Stimulated activated naive CD8-positive, alpha-beta T cell treated with anti-CD3 and anti-CD28 coated beads, Interleukin-15, Interleukin-2, amounts not matched to agents 100 U/mL and 50 U/mL, for 24 hours (primary cell): ENCODE data around the gene MAN2A1.
"Not testable (repeated sequence)": the region's sequence is repeated elsewhere in the genome, so short reads cannot be mapped to it uniquely, and the experiment has no call there.

ENCODE experiments used
- ATAC-seq: fragments of 150-1000 bp; cut with Tn5 transposase; one replicate; pipeline ENCODE4 v1.10.0; 2021
- DNase-seq: peaks from one replicate; pipeline ENCODE4 v3.0.0; 2021

The MAN2A1 gene

DNA sequence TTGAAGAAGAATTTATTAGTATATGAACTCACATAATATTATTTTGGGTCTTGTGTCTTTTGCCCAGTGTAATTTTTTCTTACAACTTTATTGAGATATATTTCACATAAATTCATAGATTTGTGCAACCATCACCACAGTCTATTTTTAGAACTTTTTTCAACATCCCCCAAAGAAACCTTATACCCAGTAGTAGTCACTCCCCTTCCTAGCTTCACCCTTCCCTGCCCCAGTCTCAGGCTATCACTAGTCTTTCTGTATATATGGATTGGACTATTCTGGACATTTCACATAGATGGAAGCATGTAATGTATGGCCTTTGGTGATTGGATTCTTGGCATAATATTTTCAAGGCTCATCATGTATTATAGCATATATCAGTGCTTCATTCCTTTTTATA is 67.8 kb downstream of the MAN2A1 start:
- DNase-seq = no peak
- no peak for ATAC-seq

DNA sequence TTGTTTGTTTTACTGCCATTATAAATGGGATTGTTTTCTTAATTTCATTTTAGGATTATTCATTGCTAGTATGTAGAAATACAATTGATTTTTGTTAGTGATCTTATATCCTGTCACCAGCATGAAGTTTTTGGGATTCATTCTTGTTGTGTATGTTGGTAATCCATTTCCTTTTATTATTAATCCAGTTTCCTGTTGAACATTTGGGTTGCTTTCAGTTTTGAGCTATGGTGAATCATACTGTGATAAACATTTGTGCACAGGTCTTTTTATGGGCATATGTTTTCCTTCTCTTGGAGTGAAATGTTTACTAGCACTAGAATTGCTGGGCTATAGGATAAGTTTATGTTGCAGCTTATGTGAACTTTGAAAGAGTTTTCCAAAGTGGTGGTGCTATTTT is 69.6 kb downstream of the MAN2A1 start:
- no peak for ATAC-seq
- no peak for DNase-seq

DNA sequence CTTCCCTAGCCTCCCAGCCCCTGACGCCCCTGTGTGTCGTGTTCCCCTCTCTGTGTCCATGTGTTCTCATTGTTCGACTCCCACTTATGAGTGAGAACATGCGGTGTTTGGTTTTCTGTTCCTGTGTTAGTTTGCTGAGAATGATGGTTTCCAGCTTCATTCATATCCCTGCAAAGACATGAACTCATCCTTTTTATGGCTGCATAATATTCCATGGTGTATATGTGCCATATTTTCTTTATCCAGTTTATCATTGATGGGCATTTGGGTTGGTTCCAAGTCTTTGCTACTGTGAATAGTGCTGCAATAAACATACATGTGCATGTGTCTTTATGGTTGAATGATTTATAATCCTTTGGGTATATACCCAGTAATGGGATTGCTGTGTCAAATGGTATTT is 70.4 kb downstream of the MAN2A1 start:
- not testable (repeated sequence) for ATAC-seq, DNase-seq

DNA sequence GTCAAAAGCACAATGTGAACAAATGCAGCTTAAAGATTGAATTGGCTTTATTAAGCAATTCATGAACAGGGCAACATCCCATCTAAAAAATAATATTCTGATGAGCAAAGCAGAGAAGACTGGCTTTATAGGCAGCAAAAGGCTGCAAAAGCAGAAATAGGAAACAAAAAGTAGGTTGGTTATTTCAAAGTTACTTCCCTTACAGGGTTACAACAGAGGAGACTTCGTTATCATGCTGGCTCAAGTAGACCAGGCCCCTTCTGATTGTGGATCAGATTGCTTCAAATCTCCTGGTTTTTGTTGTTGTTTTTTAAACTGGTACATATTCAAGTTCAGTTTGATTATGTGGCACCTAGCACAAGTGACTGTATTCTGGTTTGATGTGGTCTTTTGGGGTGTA is 73.1 kb downstream of the MAN2A1 start:
- ATAC-seq (no peak), DNase-seq (no peak)

DNA sequence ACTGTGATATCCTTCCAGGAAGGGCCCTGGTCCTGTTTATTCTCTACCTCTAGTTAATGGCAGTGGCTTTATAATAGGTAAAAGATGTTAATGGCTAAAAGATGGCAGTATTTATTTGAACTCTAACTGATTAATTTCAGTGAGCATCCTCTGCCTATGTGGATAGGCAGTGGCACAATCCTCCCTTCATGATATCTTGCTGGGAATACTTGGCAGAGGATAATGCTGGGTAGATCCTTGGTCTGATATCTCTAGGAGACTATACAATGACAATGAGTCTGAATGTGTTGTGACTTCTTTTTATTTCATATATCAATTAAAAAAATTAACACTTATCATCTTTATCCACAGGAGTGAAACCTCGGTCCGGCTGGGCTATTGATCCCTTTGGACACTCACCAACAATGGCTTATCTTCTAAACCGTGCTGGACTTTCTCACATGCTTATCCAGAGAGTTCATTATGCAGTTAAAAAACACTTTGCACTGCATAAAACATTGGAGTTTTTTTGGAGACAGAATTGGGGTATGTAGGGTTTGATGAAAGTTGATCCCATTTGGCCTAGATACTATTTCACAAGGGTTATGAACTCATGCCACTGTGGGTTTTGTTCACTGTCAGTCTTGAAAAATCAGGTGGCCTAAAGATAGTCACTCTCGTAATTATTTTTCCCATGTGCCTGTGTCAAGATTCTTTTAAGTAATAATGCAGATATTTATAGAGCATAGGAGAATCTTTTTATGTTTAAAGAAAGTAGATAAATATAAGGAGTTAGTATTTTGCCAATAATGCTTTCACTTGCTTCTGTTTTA is 77.7 kb downstream of the MAN2A1 start:
- DNase-seq (no peak), ATAC-seq (no peak)

DNA sequence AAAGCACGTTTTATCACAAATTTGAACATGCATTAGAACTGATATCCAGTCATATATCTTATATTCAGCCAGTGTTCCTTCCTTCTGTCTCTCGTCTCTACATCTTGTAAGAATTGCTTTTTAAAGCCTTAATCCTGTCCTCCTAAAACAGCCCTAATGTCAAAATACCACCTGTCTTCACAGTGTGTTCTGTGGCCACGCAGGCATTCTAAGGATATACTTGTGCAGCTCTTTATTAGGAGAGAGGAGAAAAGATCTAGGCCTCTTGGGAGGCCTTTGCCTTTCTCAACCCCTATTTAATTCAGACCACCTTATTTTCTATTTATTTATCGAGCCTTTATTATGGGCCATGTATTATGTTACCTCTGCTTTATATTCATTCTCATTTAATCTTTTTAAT is 78.3 kb downstream of the MAN2A1 start:
- DNase-seq (no peak), ATAC-seq (no peak)

DNA sequence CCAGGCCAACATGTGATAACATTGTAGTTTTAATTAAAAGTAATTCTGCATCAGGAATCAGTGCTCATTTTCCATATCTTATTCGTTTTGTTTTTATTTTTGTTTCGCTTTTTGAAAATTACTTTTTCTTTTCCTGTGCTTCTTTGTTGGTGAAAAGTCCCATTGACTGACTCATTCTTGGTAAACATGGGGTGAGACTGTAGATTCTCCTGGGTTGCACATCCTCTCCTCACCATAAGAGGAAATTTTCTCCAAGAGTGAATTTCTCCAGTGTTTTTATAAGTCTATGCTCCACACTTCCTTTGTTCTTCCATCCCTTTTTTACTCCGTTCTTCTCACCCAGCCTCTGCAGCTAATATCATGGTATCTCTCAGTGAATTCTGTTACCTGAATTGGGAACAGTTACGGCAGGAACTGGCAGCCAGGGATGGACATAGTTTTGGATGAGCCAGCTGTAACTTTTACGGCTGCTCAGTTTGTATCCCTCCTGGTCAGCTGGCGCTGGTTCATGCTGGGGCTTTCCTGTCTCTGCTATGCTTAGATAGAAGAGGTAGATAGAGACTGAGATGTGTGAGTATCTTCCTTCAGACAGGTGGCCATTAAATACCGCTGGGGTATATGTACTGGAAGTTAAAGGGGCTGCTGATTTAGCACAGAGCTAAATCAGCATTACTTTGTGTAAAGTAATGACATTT is 80.0 kb downstream of the MAN2A1 start:
- no peak for ATAC-seq
- no peak for DNase-seq

DNA sequence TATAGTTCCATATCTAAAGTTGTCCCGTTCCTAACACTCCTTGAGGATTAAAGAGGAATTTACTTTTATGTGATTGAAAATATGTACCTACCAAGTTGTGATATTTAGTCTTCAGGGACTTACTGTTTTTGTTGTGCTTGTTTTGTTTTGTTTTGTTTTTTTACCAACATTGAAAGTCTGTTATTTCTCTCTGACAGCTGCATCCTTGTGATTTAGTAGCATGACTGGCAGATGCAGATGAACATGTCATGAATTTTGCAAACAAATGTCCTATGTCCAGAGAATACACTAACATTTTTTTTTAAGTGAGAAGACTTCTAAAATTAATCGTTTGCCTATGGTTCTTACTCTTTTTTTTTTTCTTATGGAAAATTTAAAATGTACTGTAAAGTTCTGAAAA is 85.4 kb downstream of the MAN2A1 start:
- ATAC-seq = no peak
- DNase-seq = no peak

DNA sequence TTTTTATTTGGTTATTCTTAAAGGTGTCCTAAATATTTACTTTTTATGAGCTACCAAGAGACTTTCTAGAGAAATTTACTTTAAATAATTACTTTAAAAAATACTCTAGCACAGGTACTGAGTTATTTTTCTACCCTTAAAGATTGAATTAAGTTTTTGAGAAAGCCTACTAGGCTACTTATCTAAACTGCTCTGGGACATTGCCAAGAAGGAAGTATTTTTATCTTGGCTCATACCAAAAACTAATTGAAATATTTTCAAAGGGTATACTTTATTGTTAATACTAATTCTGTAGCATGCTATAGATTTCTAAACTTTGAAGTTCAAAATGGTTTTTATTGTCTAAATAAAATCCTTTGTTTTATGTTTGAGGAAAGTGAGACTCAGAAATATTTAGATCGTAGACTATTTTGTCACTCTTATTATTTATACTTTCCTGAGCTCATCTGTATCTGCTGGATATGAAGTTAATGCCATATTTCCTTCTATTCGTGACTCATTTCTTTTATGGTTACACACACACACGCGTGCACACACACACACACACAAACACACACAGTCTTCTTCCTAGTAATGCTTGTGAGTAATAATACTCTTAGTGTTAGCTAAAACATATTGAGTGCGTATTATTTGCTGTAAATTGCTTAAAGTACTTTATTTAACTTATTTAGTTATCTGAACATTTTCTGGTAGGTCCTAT is 89.5 kb downstream of the MAN2A1 start:
- no peak for ATAC-seq
- no peak for DNase-seq

DNA sequence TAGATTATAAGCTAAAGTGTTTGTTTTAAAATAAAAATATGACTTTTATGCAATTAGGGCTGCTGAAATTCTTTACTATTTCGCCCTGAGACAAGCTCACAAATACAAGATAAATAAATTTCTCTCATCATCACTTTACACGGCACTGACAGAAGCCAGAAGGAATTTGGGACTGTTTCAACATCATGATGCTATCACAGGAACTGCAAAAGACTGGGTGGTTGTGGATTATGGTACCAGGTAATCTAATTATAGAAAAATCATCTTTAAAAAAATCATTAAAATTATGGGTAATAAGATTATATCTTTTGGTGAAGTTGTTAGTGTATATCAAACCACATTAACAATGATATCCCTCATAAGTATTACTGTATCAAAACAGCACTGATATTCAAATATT is 95.0 kb downstream of the MAN2A1 start:
- ATAC-seq (no peak), DNase-seq (no peak)

DNA sequence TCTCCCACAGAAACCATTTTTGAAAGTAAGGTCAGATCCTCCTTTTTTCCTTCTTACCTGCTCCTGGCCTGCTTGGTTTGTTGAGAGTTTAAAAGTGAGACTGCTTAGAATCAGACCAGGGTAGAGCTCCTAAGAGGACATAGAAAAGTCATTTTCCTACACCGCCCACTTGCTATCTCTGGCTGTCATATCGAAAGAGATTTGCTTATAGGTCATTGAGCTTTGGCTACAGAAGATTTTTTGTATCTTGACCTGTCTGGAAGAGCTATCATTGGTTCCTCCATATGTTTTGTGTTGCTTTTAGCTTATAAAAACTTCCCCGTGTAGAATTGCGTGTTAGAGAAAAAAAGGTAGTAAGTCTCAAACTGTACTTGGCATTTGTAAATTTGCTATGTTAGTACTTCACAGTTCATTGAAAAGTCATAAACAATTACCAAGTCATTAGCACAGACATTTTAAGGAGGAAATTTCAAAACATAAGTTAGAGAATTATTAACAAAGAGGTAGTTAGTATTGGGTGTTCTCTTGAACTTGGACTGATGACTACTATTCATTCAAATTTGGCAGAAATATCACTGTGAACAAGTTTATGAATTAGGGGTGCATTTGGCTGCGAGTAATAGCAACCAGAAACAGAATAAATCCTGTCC is 96.6 kb downstream of the MAN2A1 start:
- DNase-seq (no peak), ATAC-seq (peak; percentile 43)

DNA sequence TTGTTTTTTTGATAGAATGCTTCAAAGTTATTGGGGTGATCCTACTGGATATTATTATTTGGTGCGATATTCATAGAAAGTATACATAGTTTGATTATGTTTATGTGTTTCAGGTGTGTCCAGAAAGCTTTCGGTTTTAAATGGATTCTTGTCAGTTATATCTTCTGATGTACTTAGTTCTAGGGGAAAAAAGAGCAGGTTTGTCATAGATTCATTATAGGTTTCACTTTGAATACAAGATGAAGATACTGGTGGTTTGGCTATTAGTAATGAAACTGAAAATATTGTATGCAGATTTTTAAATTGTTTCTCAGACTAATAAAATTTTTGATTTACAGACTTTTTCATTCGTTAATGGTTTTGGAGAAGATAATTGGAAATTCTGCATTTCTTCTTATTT is 98.9 kb downstream of the MAN2A1 start:
- ATAC-seq (peak; percentile 49), DNase-seq (no peak)

DNA sequence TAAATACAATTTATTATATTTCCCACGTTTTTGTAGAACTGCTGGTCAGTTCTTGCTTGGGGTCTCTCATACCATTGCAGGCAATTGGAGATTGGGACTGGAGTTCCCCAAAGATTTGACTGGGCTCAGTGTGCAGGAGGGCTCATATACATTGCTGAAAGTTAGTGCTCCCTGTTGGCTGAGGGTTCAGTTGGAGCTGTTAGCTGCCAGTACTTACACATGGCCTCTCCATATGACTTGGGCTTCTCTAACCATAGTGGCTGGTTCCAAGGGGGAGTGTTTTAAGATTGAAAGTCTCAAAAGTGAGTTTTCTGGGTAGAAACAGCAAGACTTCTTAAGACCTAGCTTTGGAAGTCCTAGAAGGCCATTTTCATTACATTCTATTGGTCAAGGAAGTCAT is 102.9 kb downstream of the MAN2A1 start:
- no peak for DNase-seq
- ATAC-seq = no peak

DNA sequence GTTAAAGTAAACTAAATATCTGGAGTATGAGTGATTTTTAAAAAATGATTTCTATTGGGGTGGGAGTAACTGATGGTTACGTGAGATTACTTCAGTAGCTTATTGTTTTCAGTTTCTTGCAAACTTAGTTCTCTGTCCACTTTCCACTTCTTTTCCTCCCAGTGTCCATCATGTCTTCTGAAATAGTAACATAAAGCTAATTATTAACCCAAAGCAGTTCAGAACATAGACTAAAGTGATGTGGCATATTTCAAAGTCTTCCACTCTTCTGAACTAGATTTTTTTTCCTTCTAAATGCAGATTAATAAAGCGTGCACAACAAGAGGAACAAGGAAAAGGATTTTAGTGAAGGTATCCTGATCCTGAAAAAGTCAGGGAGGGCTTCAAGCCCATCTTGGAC is 114.1 kb downstream of the MAN2A1 start:
- no peak for DNase-seq
- no peak for ATAC-seq

DNA sequence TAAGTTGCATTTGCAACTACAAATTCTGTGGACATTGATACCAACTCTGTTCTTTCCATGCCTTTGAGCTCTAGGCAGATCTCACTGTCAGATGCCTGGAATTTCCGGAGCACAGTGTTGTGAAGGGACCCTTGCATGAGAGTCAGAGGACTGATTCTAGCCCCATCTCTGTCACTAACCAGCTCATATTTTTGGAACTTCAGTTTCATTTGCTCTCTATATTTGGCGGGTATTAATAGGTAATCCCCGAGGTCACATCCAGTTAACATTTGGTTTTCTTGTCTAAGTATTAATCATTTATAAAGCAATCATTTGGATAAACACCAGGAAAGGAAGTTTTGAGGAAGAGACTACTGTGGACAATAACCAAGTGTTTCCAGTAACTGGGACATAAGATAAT is 115.7 kb downstream of the MAN2A1 start:
- DNase-seq (no peak), ATAC-seq (no peak)

DNA sequence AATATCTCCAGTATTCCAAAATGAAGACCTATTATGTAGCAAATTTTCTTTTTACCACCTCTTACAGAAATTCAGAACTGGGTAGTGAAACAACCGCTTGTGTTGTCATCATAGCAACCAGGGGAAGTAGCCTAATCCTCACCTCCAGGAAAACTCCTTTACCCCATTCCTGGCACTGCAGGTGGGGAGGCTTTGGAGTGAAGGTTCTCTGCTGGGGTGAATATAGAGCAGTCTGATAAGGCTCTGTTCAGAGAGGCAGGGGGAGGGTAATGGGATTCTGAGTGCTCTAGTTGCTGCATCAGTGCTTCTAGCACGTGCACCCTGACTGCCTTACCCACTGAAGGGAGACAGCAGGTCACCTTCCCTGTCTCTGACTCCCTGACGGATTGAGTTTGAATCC is 116.2 kb downstream of the MAN2A1 start:
- no peak for ATAC-seq
- DNase-seq = no peak

DNA sequence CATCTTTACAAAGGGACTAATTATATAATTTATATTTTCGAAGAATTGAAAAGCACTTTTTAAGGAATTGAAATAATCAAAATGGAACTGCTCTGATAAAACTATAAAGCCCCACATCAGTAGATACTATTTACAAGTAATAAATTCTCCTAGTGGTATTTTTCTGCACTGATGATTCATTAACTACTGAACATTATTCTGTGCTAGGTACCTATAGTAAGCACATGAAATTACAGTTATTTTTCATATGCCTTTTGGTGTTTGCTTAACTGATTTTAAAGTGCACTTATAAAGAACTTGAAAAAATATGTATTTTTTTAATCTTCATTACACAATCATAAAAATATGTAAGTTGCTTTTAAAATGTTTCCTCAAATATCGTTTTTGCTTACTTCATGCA is 123.0 kb downstream of the MAN2A1 start:
- DNase-seq (no peak), ATAC-seq (no peak)

DNA sequence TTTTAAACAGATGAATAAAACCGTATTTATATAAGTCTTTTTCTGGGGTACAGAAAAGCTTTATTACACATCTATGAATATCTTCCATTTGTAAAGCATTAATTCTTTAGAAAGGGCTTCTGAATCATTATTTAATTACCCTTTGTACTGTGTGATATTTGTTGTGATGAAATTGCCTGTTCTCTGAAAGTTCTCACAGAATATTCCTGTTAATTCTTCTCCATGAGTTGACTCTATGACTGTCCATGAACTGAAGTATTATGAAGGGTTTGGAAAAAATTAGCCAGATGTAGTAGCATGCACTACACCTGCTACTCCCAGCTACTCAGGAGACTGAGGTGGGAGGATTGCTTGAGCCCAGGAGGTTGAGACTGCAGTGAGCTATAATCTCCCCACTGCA is 127.0 kb downstream of the MAN2A1 start:
- DNase-seq (no peak), ATAC-seq (no peak)

DNA sequence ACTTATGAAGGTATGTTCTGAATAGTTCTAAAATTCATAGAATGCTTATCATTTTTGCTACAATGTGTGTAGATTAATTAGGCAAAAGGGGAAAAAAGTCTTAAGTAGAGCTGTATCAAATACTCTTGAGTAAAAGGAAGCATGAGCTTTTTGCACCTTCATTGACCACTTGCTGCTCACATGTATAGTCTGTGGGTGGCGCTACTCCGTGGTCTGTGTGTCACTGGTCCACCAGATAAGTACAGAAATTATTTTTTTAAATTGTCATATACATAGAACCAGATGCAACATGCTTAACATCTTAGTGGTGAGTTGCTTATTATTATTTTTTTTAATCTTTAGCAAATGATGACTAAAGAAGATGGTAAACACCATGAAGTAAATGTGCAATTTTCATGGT is 130.2 kb downstream of the MAN2A1 start:
- no peak for ATAC-seq
- no peak for DNase-seq

DNA sequence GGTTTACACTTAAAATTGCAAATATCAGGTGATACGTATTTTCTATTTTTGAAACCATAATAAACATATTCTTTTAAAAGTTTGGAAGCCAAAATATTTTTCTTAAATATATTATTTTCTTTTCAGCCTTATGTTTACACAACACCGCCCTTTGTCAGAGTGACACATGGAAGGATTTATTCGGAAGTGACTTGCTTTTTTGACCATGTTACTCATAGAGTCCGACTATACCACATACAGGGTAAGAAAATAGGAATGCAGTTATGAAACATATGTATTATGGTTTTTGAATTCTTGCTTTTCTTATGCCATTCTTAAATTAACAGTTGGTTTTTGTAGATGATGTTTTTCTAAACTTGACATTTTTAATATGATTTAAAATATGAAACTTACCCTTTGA is 133.9 kb downstream of the MAN2A1 start:
- DNase-seq (no peak), ATAC-seq (no peak)

DNA sequence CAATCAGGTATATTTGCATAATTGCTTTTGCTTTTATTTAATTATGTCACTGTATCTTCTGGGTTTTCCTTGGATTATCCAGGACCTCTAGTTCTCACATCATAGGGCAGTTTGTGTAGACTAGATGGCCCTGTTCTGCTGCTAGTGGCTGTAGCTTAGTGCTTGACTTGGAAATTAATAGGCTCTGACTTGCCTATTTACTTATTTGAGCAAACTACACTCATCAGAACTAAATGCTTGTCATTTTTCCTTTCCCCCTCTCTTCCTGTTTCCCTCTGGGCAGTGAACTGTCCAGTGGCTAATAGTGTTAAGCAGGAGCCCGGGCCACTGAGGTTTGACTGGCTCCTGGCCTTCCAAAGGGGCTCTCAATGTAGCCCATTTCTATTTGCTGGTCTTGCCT is 135.7 kb downstream of the MAN2A1 start:
- ATAC-seq (no peak), DNase-seq (no peak)

DNA sequence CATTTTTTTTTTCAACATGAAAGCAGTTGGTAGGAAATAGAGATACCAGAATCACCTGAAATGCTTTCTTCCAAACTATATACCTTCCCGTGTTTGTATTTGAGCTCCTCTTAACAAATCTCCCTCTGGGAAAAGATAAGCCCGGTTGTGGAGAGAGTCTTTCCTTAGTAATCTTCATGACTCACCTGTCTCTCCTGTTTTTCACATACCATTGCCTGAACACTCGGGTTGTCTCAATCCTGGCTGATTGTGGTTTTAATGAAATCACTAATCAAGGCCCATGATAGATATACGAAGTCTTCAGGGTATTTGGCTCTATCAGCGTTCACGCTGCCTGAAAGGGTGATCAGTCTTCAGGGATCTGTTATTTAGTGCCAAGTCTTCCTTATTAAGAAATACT is 136.7 kb downstream of the MAN2A1 start:
- DNase-seq (no peak), ATAC-seq (no peak)

DNA sequence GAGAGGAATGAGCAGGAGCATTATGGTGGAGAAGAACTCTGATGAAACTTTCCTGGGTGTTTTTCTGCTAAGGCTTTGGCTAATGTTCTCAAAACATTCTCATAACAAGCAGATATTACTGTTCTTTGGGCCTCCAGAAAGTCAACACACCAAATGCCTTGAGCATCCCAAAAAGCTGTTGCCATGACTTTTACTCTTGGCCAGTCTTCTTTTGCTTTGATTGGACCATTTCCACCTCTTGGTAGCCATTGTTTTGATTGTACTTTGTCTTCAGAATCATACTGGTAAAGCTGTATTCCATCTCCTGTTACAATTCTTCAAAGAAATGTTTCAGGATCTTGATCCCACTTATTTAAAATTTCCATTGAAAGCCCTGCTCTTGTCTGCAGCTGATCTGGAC is 139.6 kb downstream of the MAN2A1 start:
- DNase-seq (no peak), ATAC-seq (no peak)
